Measurements from ENCODE around the gene PRORP. TPM values are rescaled to one million over a fixed set of nuclear protein-coding genes. Genes with fewer than 3 reads are reported as not detected.

Gene PRORP
- total RNA-seq, 2 experiments from 2014 or later = 27.0 to 32.0 TPM

DNA sequence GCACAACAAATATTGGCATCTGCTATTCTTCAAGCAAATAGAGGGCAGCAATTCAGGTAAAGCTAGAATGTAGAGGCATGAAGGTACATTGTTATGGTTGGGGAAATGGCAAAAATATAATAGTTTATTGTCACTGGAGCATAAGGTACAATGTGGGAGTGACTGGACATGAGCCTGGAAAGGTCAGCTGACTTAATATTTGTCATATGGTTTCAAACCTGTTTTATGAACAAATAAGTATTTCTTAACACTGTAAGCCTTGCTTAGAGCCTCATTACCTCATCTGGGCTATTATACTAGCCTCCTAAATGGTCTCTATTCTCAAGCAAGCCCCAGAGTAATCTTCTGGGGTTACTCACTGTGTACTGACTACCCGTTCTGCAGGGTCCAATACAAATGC lies 42.6 kb upstream of the PRORP start:
- Mint-ChIP-seq H3K9me3 (no peaks in the 10 kb centered on the region), H3K27ac (no peak overlapping the region), H3K4me3 (no peak overlapping the region), H3K27me3 (no peaks in the 10 kb centered on the region), H3K36me3 (ENCODE audit: low read depth) (peaks cover 77% of the 10 kb centered on the region), H3K4me1 (ENCODE audit: low read depth) (no peaks in the 10 kb centered on the region)
- ATAC-seq (ENCODE audit: poor library complexity) (no peak), DNase-seq (no peak)
- Histone ChIP-seq H3K4me3 (ENCODE audit: low read length) (no peak overlapping the region), H3K27me3 (ENCODE audit: control insufficient read depth in 1 of 2, insufficient read depth in 2 of 2, low read length in 2 of 2) (no peaks in the 10 kb centered on the region), H3K9me3 (ENCODE audit: control insufficient read depth in 1 of 2, insufficient read depth in 1 of 2, low read length in 2 of 2) (no peaks in the 10 kb centered on the region), H3K36me3 (ENCODE audit: insufficient read depth, low read length) (peaks cover 48% of the 10 kb centered on the region), H3K4me1 (ENCODE audit: insufficient read depth, low read length) (no peaks in the 10 kb centered on the region), H3K27ac (ENCODE audit: low read depth in 1 of 2, low read length in 2 of 2) (no peak overlapping the region)
- ChIA-PET CTCF (interaction anchor here (1.6 kb wide), 1 partner anchor 19 kb away, joined by 3 read pairs; no protein-coding TSS in a partner anchor), POLR2A (no interaction called here)
- TF ChIP-seq, protein P1, sequence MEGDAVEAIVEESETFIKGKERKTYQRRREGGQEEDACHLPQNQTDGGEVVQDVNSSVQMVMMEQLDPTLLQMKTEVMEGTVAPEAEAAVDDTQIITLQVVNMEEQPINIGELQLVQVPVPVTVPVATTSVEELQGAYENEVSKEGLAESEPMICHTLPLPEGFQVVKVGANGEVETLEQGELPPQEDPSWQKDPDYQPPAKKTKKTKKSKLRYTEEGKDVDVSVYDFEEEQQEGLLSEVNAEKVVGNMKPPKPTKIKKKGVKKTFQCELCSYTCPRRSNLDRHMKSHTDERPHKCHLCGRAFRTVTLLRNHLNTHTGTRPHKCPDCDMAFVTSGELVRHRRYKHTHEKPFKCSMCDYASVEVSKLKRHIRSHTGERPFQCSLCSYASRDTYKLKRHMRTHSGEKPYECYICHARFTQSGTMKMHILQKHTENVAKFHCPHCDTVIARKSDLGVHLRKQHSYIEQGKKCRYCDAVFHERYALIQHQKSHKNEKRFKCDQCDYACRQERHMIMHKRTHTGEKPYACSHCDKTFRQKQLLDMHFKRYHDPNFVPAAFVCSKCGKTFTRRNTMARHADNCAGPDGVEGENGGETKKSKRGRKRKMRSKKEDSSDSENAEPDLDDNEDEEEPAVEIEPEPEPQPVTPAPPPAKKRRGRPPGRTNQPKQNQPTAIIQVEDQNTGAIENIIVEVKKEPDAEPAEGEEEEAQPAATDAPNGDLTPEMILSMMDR (IDR thresholded peaks at IDR 0.05) = no peak
- intact Hi-C loops (cut with DNase I, micrococcal nuclease) = no loop called here

GRCh38 chr14:35083530-35084150 lies 38.7 kb upstream of the PRORP start:
- Histone ChIP-seq H3K36me3 (ENCODE audit: insufficient read depth, low read length) (peaks cover 62% of the 10 kb centered on the region), H3K4me3 (ENCODE audit: low read length) (no peak overlapping the region), H3K27ac (ENCODE audit: low read depth in 1 of 2, low read length in 2 of 2) (no peak overlapping the region), H3K4me1 (ENCODE audit: insufficient read depth, low read length) (no peaks in the 10 kb centered on the region), H3K9me3 (ENCODE audit: control insufficient read depth in 1 of 2, insufficient read depth in 1 of 2, low read length in 2 of 2) (no peaks in the 10 kb centered on the region), H3K27me3 (ENCODE audit: control insufficient read depth in 1 of 2, insufficient read depth in 2 of 2, low read length in 2 of 2) (no peaks in the 10 kb centered on the region)
- Mint-ChIP-seq H3K4me3 (no peak overlapping the region), H3K4me1 (ENCODE audit: low read depth) (no peaks in the 10 kb centered on the region), H3K27ac (no peak overlapping the region), H3K36me3 (ENCODE audit: low read depth) (peaks cover 83% of the 10 kb centered on the region), H3K9me3 (no peaks in the 10 kb centered on the region), H3K27me3 (no peaks in the 10 kb centered on the region)
- no peak for ATAC-seq (ENCODE audit: poor library complexity)
- no peak for DNase-seq
- intact Hi-C loops (cut with DNase I, micrococcal nuclease) = no loop called here
- CTCF ChIA-PET = no interaction called here
- TF ChIP-seq, protein P1 (IDR thresholded peaks at IDR 0.05) = no peak
- POLR2A ChIA-PET = no interaction called here

DNA sequence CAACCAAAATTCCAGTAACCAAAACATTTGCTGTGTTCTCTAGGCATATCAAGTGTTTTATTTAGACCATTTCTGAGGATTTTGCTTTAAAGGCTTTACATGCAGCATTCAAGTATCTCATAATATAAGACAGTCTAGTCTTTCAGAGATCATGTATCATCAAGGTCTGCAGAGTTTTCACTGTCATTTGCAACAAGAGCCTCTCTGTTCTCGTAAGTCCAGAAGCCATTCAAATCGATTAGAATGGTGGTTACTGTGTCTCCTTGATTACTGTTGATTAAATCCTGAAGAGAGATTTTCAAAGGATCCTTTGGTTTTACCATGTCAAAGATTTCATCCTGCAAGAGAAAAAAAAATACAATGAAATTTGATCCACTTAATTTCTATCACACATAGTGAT lies 36.9 kb upstream of the PRORP start:
- ATAC-seq (ENCODE audit: poor library complexity) (no peak), DNase-seq (no peak)
- intact Hi-C loops (cut with DNase I, micrococcal nuclease) = no loop called here
- ChIA-PET CTCF (no interaction called here), POLR2A (interaction anchor here (1.1 kb wide), 1 partner anchor 40 kb away, joined by 3 read pairs; the partner anchor contains the start of gene FAM177A1)
- no peak overlapping the region for H3K4me3 Mint-ChIP-seq
- peaks cover 76% of the 10 kb centered on the region for H3K36me3 Mint-ChIP-seq (ENCODE audit: low read depth)
- Histone ChIP-seq H3K36me3 (ENCODE audit: insufficient read depth, low read length) (peaks cover 62% of the 10 kb centered on the region), H3K9me3 (ENCODE audit: control insufficient read depth in 1 of 2, insufficient read depth in 1 of 2, low read length in 2 of 2) (no peaks in the 10 kb centered on the region), H3K4me1 (ENCODE audit: insufficient read depth, low read length) (no peaks in the 10 kb centered on the region), H3K27ac (ENCODE audit: low read depth in 1 of 2, low read length in 2 of 2) (no peak overlapping the region), H3K4me3 (ENCODE audit: low read length) (no peak overlapping the region), H3K27me3 (ENCODE audit: control insufficient read depth in 1 of 2, insufficient read depth in 2 of 2, low read length in 2 of 2) (no peaks in the 10 kb centered on the region)
- no peak overlapping the region for H3K27ac Mint-ChIP-seq
- H3K9me3 Mint-ChIP-seq = no peaks in the 10 kb centered on the region
- no peaks in the 10 kb centered on the region for H3K4me1 Mint-ChIP-seq (ENCODE audit: low read depth)
- H3K27me3 Mint-ChIP-seq = no peaks in the 10 kb centered on the region
- TF ChIP-seq, protein P1 (IDR thresholded peaks at IDR 0.05) = no peak
